HG02678 (cell line): ENCODE results near the gene SHOC2.

Experiments
- ATAC-seq: cut with Tn5 transposase; IDR thresholded peaks from one replicate; pipeline ENCODE4 v1.9.1; 2021; ENCODE audit warnings: mild to moderate bottlenecking, moderate library complexity; ENCODE audit not compliant: unreplicated experiment

SHOC2 gene

DNA sequence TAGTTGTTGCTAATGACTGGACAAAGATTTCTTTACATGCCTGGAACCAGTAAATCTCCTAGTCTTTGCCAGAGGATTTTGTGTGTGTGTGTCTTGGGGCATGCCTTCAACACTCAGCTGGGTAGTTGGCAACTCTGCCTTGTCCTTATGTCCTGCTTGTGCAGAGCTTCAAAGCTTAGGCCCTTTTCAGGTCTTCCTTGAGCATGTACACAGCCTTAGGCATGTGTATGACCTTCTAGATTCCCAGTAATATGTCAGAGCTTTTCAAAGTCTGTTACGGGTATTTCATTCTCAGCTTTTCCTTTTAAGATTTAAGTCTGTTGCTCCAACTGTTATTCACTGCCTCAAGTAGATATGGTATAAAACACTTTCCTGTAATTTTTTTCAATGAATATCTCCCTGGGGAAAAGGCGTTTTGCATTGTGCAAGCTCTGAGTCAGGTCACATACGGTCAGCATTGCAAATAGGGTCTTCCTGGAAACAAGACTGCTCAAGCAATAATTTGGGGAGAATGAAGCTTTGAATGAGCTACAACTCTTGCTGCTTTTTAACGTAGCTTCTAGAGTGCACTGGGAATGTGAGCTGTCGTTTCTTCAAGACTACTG, 25.5 kb downstream of the SHOC2 start:
- ATAC-seq = no peak

DNA sequence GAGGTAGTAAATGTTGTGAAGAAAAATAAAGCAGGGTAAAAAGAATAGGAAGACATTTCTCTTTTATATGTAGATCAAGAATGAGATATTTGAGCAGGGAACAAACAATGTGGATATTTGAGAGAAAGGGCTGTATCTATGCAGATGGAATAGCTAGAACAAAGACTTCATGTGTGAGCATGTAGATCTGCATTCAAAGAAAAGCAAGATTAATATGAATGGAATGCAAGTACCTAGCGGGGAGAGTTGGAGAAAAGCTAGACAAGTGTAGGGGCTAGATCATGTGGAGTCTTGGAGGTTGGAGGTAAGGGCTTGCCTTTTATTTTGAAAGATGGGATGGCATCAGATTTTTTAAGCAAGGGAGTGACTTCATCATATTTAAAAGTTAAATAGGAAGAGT, 27.1 kb downstream of the SHOC2 start:
- ATAC-seq = no peak

DNA sequence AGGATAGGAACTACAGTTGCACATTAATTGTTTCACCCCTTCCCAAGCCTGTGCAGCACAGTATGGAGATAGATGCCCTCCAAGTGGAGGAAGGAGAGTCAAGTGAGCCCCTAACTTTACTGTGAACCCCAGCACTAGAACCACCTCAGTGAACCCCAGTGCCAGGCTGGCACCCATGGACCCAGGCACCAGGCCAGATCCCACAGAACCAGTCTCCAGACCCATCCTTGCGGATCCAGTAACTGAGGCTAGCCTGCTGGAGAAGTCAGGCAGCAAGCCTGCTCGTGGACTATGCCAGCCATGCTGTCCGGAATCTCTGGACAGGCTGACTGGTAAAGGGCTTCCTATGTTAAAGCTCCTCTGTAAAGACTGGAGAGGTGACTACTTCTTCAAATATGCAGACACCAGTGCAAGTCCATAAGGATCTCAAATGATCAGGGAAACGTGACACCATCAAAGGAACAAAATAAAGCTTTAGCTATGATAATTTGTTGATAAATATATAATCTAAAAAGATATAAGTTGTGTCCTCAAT, 27.7 kb downstream of the SHOC2 start:
- ATAC-seq = no peak

DNA sequence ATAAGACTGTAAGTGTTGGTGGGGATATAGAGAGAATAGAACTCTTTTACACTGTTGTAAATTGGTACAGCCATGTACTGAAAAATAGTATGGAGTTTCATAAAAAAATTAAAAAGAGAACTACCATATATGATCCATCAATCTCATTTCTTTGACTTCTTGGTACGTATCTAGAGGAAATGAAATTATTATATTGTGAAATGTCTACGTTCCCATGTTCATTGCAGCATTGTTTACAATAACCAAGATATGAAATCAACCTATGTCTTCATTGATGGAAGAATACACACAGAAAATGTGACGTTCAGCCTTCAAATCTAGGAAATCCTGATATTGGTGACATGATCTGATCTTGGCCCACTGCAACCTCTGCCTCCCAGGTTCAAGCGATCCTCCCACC, 32.0 kb downstream of the SHOC2 start:
- no peak for ATAC-seq

DNA sequence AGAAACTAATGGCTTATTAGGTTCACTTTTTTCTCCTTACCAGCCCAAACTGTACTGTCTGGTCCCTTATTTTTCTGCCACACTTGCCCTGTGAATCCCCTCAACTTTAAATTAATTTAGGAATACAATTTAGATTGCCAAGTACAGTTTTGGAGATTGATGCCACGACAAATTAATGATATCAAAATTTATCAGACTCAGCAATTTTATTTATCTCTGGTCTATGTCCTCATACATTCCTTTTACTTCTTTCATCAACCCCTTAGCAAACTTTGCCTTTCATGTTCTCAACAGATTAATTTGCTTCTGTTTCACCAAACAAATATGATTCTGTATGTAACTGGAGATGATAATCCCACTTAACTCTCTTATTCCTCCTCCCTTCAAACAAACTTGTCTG, 38.2 kb downstream of the SHOC2 start:
- no peak for ATAC-seq

DNA sequence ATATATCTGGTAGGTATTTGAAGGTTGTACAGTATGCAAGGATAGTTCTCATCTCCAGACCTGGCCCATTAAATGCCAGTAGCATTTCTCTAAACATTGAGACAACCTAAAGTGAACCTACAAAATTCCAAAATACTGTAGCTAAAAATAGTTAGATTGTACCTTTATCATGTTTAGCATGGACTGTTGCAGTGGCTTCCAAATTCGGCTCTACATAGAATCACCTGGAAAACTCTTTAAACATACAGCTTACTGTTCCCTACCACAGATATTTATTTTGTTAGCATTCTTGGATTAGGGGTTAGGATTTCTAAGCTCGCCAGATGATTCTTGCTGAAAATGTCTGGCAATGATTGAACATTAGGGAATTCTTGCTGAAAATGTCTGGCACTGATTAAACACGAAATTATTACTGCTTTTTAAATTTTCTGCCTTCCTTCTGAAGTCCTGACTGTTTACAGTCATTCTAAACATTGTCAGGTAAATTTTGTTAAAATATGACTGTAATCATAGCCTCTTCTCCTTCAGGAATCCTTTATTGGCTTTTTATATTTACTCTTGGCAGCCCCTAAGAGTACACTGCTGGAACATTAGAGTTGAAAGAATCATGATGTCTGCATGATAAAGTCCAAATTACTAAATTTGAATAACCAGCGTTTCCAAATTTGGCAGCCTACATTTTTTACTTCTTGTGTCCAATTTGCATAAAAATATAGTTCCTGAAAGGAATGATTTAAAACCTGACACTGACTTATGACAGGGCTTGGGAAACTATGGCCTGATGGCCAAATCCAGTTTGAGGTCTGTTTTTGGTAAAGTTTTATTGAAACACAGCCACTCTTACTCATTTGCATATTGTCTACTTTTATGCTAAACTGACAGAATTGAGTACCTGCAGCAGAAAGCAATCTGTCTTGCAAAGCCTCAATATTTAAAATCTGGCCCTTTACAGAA, 40.3 kb downstream of the SHOC2 start:
- ATAC-seq = no peak

DNA sequence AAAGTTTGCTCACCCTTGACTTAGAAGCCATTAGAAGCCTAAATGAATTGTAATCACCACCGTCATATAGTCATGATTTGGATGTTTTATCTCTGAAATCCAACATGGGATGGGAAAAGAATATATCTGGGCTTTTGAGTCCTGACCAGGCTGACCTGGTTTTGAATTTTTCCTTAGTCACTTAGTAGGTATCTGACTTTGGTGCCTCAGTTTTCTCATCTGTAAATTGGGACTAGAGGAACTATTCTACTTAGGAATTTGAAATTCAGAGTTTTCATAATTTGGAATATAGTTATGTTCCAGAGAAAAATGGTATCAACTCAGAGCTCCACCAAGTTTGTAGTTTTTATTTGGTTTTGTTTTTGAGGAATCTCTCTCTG, 40.9 kb downstream of the SHOC2 start:
- ATAC-seq = no peak

DNA sequence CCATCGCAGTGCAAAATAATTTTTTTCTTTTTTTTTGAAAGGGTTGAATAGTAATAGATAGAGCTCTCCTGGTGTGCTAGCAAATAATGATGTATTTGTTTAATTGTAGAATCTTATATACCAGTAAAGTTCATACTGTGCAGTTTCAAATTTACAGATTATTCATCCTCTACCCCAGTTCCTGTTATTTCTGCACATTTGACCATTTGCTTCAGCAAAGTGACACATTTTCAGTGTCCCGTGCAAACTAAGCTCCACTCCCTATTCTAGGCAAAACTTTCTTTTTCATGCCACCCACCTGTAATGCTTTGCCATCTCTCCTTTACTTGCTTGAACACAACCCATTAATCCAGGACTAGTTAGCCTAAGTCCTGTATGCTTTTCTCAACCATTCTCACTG, 43.0 kb downstream of the SHOC2 start:
- no peak for ATAC-seq

DNA sequence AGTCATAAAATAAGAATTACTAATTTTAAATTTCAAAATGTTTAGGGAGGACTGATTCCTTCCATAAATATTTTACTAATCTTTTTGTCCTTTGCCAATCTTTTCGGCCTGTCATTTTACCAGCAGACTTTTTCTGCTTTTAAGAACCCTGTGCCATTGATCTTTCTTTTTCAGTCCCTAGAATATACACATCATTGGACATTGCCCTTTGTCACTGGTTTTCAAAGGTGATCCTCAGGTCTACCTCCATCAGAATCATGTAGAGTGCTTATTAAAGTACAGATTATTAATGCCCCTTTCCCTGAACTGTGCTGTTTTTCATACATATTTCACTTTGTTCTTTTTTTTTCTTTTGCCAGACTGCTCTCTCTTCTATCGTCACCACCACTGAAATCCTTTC, 43.8 kb downstream of the SHOC2 start:
- no peak for ATAC-seq

DNA sequence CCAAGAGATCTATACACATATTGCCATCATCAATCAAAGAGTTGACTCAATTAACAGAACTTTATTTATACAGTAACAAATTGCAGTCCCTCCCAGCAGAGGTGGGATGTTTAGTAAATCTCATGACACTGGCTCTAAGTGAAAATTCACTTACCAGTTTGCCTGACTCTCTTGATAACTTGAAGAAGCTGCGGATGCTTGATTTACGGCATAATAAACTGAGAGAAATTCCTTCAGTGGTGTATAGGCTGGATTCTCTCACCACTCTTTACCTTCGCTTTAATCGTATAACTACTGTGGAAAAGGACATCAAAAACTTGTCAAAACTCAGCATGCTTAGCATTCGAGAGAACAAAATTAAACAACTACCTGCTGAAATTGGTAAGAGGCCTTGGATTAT, 45.3 kb downstream of the SHOC2 start:
- ATAC-seq = no peak

DNA sequence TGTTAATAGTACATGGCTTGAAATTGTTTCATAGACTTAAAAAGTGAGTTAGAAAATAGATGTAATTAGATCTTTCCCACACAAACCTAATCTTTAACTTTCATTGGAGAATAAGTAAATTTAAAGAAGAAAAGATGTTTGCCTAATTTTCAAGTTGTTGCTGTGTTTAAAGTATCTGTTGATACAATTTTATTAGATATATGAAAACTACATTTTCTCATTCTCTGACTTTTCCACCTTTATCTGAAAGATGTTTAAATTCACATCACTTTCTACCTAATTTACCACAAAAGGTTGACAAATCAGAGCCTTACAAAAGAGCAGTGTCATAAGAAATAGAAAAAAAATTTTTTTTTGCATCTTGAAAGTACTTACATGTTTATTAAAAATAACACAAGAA, 45.8 kb downstream of the SHOC2 start:
- no peak for ATAC-seq

DNA sequence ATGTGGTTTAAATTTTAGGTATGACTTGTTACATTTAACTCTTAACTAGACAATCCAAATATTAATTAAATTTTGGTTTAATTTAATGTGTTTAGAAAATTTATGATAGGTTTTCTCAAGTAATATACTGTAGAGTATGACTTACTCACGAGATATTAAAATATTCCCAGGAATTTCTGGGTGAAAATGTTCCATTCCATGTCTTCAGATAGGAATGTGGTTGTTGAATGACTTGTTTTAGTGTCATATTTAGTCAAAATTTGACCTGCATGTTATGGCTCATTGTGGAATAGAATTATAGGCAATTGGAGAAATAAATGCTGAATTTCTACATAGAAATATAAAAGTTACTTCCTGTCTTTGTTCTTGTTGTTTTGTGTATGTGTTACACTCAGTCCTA, 46.7 kb downstream of the SHOC2 start:
- no peak for ATAC-seq

DNA sequence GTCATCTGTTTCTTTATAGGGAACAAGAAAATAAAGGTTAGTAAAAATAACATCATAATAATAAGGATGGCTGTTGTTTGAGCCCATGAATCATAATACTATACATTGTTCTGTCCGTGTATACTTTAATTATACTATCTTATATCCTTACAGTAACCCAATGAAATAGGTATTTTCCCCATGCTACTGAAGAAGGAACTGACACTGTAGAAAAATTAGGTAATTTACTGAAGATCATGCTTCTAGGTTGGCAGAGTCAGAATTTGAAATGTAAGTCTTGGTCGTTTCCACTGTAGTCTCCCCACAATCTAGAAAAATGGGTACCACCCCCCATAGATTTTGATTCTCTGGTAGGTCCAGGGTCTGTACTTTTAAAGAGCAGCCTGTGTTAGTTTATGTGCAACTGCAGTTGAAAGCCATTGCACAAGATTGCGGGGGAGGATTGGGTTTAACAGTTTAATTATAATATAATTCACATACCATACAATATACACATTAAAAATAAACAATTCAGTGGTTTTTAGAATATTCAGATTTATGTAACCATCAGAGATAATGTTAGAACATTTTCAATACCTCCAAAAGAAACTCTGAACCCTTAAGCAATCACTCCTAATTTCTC, 47.7 kb downstream of the SHOC2 start:
- ATAC-seq = no peak

DNA sequence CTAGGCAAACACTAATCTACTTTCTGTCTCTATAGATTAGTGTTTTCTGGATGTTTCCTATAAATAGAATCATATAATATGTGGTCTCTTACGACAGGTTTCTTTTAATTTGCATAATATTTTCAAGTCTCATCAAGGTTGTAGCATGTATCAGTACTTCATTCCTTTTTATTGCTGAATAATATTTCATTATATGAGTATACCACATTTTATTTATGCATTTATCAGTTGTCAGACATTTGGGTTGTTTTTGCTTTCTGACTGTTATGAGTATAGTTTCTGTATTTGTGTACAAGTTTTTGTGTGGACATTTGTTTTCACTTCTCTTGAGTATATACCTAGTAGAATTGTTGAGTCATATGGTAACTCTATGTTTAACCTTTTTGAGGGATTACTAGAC, 48.2 kb downstream of the SHOC2 start:
- ATAC-seq = peak; percentile 73

DNA sequence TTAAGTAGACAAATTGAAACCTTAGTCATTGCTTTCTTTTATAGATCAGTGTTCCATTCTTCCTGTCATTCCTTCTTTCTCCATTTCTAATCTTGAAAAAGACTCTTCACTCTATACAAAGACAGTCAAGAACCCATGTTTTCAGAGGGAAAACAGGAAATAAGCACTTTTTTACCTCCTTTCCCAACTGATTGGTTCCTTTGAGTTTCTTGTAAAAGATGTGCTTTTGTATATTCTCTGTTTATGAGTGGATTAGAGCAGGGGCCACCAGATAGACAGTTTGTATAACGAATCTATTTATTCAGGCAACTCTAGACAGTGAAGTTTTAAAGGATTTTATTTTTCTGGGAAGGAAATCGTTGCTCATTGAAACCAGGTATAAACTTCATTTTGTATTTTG, 49.8 kb downstream of the SHOC2 start:
- ATAC-seq = no peak

DNA sequence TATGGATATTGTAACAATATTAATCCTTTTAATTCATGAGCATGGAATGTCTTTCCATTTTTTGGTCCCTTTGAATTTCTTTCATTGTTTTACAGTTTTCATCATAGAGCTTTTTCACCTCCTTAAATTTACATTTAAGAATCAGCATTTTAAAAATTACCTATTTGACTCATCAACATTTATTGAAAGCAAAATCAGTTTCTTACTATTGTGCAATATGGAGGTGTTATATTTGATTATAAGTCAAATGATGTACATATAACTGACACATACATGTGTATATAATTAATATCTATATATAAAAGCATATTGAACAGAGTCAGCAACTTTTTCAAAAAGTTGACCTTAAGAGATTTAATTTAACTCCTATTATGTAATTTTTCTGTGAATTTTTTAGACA, 52.2 kb downstream of the SHOC2 start:
- ATAC-seq = no peak

DNA sequence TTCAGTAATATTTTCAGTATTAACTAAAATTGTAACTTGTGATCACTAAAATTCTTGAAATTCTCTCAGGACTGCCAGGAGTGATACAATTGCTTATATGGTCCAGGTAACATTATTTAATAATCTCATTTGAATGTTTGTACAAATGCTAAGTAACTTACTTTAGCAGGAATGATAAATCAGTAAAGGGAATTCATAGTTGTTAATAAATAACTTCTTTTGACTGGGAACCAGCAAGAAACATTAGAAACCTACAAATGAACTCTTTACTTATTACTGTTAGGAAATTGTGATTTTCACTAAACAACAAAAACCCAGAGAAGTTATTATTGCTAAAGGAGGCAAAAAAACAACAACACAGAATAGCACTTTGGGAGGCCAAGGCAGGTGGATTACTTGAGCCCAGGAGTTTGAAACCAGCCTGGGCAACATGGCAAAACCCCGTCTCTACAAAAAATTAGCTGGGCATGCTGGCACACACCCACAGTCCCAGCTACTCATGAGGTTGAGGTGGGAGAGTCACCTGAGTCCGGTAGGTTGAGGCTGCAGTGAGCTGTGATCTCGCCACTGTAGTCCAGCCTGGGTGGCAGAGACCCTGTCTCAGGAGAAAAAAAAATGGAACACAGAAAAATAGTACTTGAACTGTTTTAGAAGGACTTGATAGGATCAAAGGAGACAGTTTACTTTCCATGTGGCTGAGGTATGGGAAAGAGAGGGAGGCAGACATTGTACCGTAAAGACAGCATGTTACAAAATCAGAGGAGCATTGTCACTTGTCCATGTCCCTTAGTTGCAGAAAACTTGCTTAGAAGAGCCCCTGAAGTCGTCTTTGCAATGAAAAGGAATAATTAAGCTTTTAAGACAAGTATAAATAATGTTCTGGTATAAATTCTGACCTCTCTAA, 53.1 kb downstream of the SHOC2 start:
- no peak for ATAC-seq

DNA sequence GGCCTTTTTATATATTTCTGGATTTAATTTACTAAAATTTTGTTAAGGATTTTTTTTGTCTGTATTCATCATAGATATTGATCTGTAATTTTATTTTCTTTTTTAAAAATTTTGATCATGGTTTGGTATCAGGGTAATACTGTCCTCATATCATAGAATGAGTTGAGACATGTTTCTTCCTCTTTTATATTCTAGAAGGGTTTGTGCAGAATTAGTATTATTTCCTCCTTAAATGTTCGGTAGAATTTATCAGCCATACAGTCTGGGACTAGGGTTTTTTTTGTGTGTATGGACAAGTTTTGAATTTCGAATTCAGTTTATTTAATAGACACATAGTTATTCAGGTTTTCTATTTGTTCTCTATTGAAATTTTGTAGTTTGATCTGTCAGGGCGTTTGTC, 54.0 kb downstream of the SHOC2 start:
- ATAC-seq = no peak

DNA sequence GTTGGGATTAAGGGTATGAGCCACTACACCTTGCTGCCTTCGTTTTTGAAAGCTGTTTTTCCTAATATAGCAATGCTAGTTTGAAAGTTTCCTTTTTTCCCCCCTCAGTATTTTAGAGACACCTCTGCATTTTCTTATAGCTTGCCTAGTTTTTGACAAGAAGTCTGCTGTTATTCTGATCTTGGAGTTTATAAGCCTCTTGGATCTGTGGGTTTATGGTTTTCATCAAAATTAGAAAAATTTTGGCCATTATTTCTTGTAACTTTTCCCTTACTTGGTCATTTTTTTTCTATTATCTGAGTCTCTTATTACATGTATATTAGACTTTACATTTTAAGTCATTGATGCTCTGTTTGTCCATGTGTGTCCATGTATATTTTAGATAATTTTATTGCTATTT, 57.2 kb downstream of the SHOC2 start:
- ATAC-seq = no peak

DNA sequence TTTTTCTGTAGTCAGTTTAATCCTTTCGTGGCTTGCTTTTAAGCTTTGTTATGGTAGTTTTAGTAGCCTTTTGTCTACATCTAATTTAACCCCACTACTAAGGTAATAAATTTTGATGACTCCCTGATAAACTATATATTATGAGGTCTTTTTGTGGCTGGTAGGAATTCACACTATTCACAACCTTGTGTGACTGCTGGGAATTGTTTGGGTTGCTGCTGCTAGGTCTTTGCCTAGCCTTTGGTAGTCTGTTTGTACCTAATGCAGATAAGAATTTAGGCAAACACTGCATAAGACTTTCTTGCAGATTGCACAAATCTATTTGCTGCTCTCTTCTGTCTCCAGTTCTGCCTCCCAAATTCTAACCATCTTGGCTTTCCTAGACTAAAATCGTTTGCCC, 58.3 kb downstream of the SHOC2 start:
- no peak for ATAC-seq

DNA sequence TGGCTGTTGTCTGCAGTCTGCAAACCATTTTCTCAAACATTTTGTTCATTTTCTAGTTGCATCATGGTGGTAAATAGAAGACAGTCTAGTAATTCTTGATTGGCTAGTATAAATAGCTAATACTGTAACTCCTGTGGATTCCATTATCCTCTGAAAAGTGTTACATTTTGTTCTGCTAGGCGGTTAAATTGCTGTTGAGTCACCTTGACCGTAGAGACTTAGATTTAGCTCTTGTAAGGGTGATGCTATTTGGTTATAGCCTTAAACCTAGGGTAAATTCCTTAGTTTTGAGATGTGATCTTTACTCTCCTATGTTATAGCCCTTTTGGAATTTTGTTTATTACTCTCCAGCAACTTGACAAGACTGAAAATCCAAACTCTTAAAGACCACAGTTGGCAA, 58.8 kb downstream of the SHOC2 start:
- no peak for ATAC-seq
